Activated CD8-positive, alpha-beta T cell treated with anti-CD3 and anti-CD28 coated beads for 36 hours (primary cell): Measurements from ENCODE around the gene ST3GAL3. TPM values are rescaled to one million over a fixed set of nuclear protein-coding genes. Genes with fewer than 3 reads are reported as not detected.

Source experiments
- ATAC-seq: fragments of 200-7000 bp; cut with Tn5 transposase; one replicate; pipeline ENCODE4 v1.10.0; 2021; ENCODE audit warnings: mild to moderate bottlenecking, moderate library complexity
- CTCF ChIA-PET: fragments of 350-600 bp; sonication (Branson Sonifier 250); formaldehyde crosslinking; loops from one replicate; lab custom pipeline; 2021; ENCODE audit warnings: antibody characterized with exemption; lab: Charles Lee
- POLR2A ChIA-PET: fragments of 350-600 bp; sonication (Branson Sonifier 250); formaldehyde crosslinking; loops from one replicate; lab custom pipeline; 2021; ENCODE audit warnings: antibody characterized with exemption; lab: Charles Lee
- DNase-seq: peaks from one replicate; pipeline ENCODE4 v3.0.0-alpha.2; 2020
- H3K27ac Mint-ChIP-seq: one replicate; pipeline ENCODE4 v1.8.0; 2021; ENCODE audit warnings: mild to moderate bottlenecking, mixed read lengths
- H3K27me3 Mint-ChIP-seq: one replicate; pipeline ENCODE4 v1.8.0; 2021; ENCODE audit warnings: mixed read lengths
- H3K36me3 Mint-ChIP-seq: one replicate; pipeline ENCODE4 v1.8.0; 2021; ENCODE audit warnings: low read depth, mixed read lengths
- H3K4me1 Mint-ChIP-seq: one replicate; pipeline ENCODE4 v1.8.0; 2021; ENCODE audit warnings: low read depth, mixed read lengths
- H3K4me3 Mint-ChIP-seq: one replicate; pipeline ENCODE4 v1.8.0; 2021; ENCODE audit warnings: mild to moderate bottlenecking, moderate library complexity, mixed read lengths
- H3K9me3 Mint-ChIP-seq: one replicate; pipeline ENCODE4 v1.8.0; 2021; ENCODE audit warnings: mixed read lengths
- CTCF ChIP-seq: fragments of 200-600 bp; IDR thresholded peaks from one replicate; pipeline ENCODE4 v1.8.0; 2022; ENCODE audit warnings: antibody characterized with exemption, mild to moderate bottlenecking
- intact Hi-C: fragments of 100-400 bp; cut with micrococcal nuclease; formaldehyde crosslinking; loops from one replicate; pipeline ENCODE4 v1.10.0; 2022
- total RNA-seq, 2 experiments: library from RNA; stranded (reverse); gene quantifications; one replicate each; pipeline ENCODE4 v1.2.3, GENCODE V29; 2021

The ST3GAL3 gene
- total RNA-seq, 2 experiments from 2014 or later: 14.5 to 20.0 TPM

GRCh38 chr1:43936431-43937151 lies 229.3 kb downstream of the ST3GAL3 start:
- DNase-seq: peak; percentile 27
- Mint-ChIP-seq H3K4me3 (peak overlapping the region; percentile 55), H3K9me3 (no peaks in the 10 kb centered on the region), H3K27ac (no peak overlapping the region), H3K27me3 (peaks cover 25% of the 10 kb centered on the region), H3K36me3 (peaks cover 1% of the 10 kb centered on the region), H3K4me1 (peaks cover 18% of the 10 kb centered on the region)
- CTCF ChIA-PET: interaction anchor here (0.6 to 12.8 kb wide), 5 partner anchors 10 to 407 kb away, joined by 3 to 307 read pairs (median 12); partner anchors contain the start of gene IPO13
- TF ChIP-seq CTCF: no peak
- intact Hi-C loops: no loop called here
- POLR2A ChIA-PET: interaction anchor here (0.7 to 1.0 kb wide), 2 partner anchors 9 to 124 kb away, joined by 3 read pairs; no protein-coding TSS in a partner anchor
- ATAC-seq: peak; percentile 40

- H3K27ac Mint-ChIP-seq: no peak overlapping the region
- ChIA-PET CTCF (interaction anchor here (1.0 to 12.8 kb wide), 4 partner anchors 9 to 170 kb away, joined by 3 to 307 read pairs (median 94); partner anchors contain the start of gene IPO13), POLR2A (interaction anchor here (0.7 to 1.0 kb wide), 2 partner anchors 8 to 125 kb away, joined by 3 read pairs; no protein-coding TSS in a partner anchor)
- H3K9me3 Mint-ChIP-seq: no peaks in the 10 kb centered on the region
- H3K27me3 Mint-ChIP-seq: peaks cover 25% of the 10 kb centered on the region
- H3K36me3 Mint-ChIP-seq: peaks cover 1% of the 10 kb centered on the region
- H3K4me3 Mint-ChIP-seq: no peak overlapping the region
- peaks cover 18% of the 10 kb centered on the region for H3K4me1 Mint-ChIP-seq
- ATAC-seq: no peak
- DNase-seq: no peak
- intact Hi-C loops: no loop called here
- TF ChIP-seq CTCF: no peak
Observed at GRCh38 chr1:43937179-43937865, 230.0 kb downstream of the ST3GAL3 start.

- intact Hi-C loops: no loop called here
- H3K9me3 Mint-ChIP-seq: no peaks in the 10 kb centered on the region
- peaks cover 14% of the 10 kb centered on the region for H3K4me1 Mint-ChIP-seq
- DNase-seq (no peak), ATAC-seq (no peak)
- CTCF ChIA-PET: interaction anchor here (1.3 to 12.8 kb wide), 4 partner anchors 8 to 171 kb away, joined by 3 to 307 read pairs (median 3); no protein-coding TSS in a partner anchor
- H3K36me3 Mint-ChIP-seq: peaks cover 1% of the 10 kb centered on the region
- no peak overlapping the region for H3K27ac Mint-ChIP-seq
- peaks cover 14% of the 10 kb centered on the region for H3K27me3 Mint-ChIP-seq
- POLR2A ChIA-PET: no interaction called here
- no peak overlapping the region for H3K4me3 Mint-ChIP-seq
- no peak for TF ChIP-seq CTCF
Observed at GRCh38 chr1:43938383-43938782, 231.0 kb downstream of the ST3GAL3 start.

- TF ChIP-seq CTCF: no peak
- Mint-ChIP-seq H3K4me3 (no peak overlapping the region), H3K4me1 (peaks cover 10% of the 10 kb centered on the region), H3K27ac (no peak overlapping the region), H3K36me3 (peaks cover 1% of the 10 kb centered on the region), H3K9me3 (no peaks in the 10 kb centered on the region), H3K27me3 (peaks cover 11% of the 10 kb centered on the region)
- POLR2A ChIA-PET: no interaction called here
- intact Hi-C loops: no loop called here
- DNase-seq: no peak
- ATAC-seq: no peak
- CTCF ChIA-PET: interaction anchor here (1.3 to 12.8 kb wide), 4 partner anchors 9 to 172 kb away, joined by 3 to 307 read pairs (median 3); no protein-coding TSS in a partner anchor
Observed at GRCh38 chr1:43938892-43939587, 231.7 kb downstream of the ST3GAL3 start.
